Measurements from ENCODE around the gene KCNK5. TPM values are rescaled to one million over a fixed set of nuclear protein-coding genes. Genes with fewer than 3 reads are reported as not detected.

The KCNK5 gene
- total and polyA plus RNA-seq, 2 of the 8 experiments (the other 6 are each of a cell fraction or from before 2014, with no cell fraction given) = 20.9 to 44.3 TPM

DNA sequence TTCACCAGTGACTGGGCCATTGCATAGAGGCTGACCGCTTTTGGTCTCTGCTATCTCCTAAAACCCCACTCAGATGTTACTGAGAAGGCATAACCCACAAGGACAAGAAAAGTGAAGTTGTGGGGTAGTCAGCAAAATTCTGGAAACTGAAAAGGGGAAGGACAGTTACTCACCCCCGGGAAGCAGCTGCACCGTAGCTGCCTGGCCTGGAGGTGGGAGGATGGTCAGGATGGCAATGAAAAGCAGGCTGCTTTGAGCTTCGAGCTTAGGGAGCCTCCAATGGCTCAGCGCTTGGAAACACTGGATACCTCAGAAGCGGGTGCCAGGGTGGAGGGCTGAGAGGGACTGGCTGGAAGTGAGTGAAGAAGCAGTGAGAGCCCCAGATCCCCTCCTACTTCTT lies 56.0 kb downstream of the KCNK5 start:
- Histone ChIP-seq H2BK120ac (replicated peaks; ENCODE audit: low read depth, low read length) (no peak overlapping the region), H4K8ac (ENCODE audit: extremely low read depth, insufficient read depth, low read length) (no peak overlapping the region), H3K23ac (ENCODE audit: insufficient read length) (no peak overlapping the region), H3K4me3 (ENCODE audit: extremely low read depth in 1 of 4, insufficient read depth in 2 of 4, low read depth in 3 of 4, low read length in 4 of 4) (no peak overlapping the region), H3K4me1 (replicated peaks in 1 of 4; ENCODE audit: control insufficient read depth in 3 of 4, insufficient read depth in 4 of 4, low read length in 3 of 4) (no peaks in the 10 kb centered on the region), H2BK15ac (ENCODE audit: low read length) (no peak overlapping the region), H2BK5ac (ENCODE audit: low read depth, low read length) (no peak overlapping the region), H3K9ac (replicated peaks in 1 of 4; ENCODE audit: extremely low read depth in 1 of 4, low read depth in 3 of 4, low read length in 3 of 4) (no peak overlapping the region), H4K91ac (replicated peaks; ENCODE audit: insufficient read length, low read length) (no peak overlapping the region), H3K23me2 (ENCODE audit: low read depth, low read length) (no peaks in the 10 kb centered on the region), H2AK5ac (ENCODE audit: low read depth, low read length) (no peak overlapping the region), H3K27ac (ENCODE audit: low read depth, low read length) (no peak overlapping the region), H4K5ac (ENCODE audit: insufficient read length, low read depth, low read length) (no peak overlapping the region), H3K4me2 (ENCODE audit: insufficient read depth in 1 of 2, low read depth in 2 of 2, low read length in 2 of 2) (no peak overlapping the region), H3K79me2 (ENCODE audit: control insufficient read depth in 1 of 2, insufficient read depth in 2 of 2, low read length in 2 of 2) (no peaks in the 10 kb centered on the region), H3K36me3 (ENCODE audit: control insufficient read depth in 2 of 4, insufficient read depth in 4 of 4, low read length in 3 of 4) (peaks cover 0 to 3% (median 0%) of the 10 kb centered on the region in 4 experiments; a peak in 1 of 8 replicates), H4K20me1 (replicated peaks in 1 of 2; ENCODE audit: control insufficient read depth in 1 of 2, insufficient read depth in 2 of 2, low read length in 2 of 2) (no peaks in the 10 kb centered on the region), H2BK12ac (ENCODE audit: low read depth, low read length) (no peak overlapping the region), H3K79me1 (ENCODE audit: low read depth, low read length) (no peaks in the 10 kb centered on the region), H3K4ac (replicated peaks; ENCODE audit: insufficient read length, low read depth, low read length) (no peak overlapping the region), H3K18ac (ENCODE audit: extremely low read depth, low read length) (no peak overlapping the region), H3K56ac (replicated peaks; ENCODE audit: insufficient read length, low read depth, low read length) (no peak overlapping the region), H2AFZ (ENCODE audit: low read length) (no peak overlapping the region), H3K14ac (ENCODE audit: insufficient read length) (no peak overlapping the region), H2BK20ac (ENCODE audit: low read length) (no peak overlapping the region), H3K9me3 (ENCODE audit: insufficient read depth in 2 of 2, low read depth in 1 of 2, low read length in 1 of 2) (peaks cover 13 to 14% of the 10 kb centered on the region in 2 experiments), H3K27me3 (replicated peaks in 1 of 4; ENCODE audit: control insufficient read depth in 3 of 4, extremely low read depth in 1 of 4, insufficient read depth in 3 of 4, low read length in 3 of 4) (no peaks in the 10 kb centered on the region)
- no peak for FAIRE-seq
- ChIA-PET POLR2A (ENCODE audit: partially characterized antibody) (no interaction called here), CTCF (ENCODE audit: partially characterized antibody) (interaction anchor here (1.0 to 16.2 kb wide), 2 partner anchors 17 to 133 kb away, joined by 9 to 656 read pairs; partner anchors contain the start of gene KCNK17)
- DNase-seq (ENCODE audit: low read depth in 1 of 2, low spot score in 2 of 2) = no peak
- WGBS, 2 experiments (ENCODE audit: extremely low coverage in 1 of 2, insufficient coverage in 1 of 2, insufficient read length in 1 of 2, insufficient replicate concordance in 2 of 2, low coverage in 1 of 2, low lambda C conversion rate in 2 of 2, missing lambda C conversion rate in 1 of 2) = 91% methylated on average over 6 of the region's 6 CpGs; no CpG with 5 or more reads in 1 of the 2 experiments
